Activated T-helper 2 cell treated with anti-CD3 and anti-CD28 coated beads, Interferon-gamma antibody, Interleukin-2, Interleukin-4, amounts not matched to agents 10 μg/mL and 5 μg/mL and 100 μg/mL, durations not matched to agents 14 hours and 24 hours and 36 hours (primary cell): Measurements from ENCODE around the gene DUSP2. TPM values are rescaled to one million over a fixed set of nuclear protein-coding genes. Genes with fewer than 3 reads are reported as not detected.

Experiments used
- DNase-seq: peaks from one replicate; pipeline ENCODE4 v3.0.0; 2021; ENCODE audit warnings: low spot score
- H3K27ac Mint-ChIP-seq: one replicate; pipeline ENCODE4 v1.8.0; 2021; ENCODE audit warnings: mixed read lengths
- H3K27me3 Mint-ChIP-seq: one replicate; pipeline ENCODE4 v1.8.0; 2021; ENCODE audit warnings: low read depth, mixed read lengths
- H3K36me3 Mint-ChIP-seq: one replicate; pipeline ENCODE4 v1.8.0; 2021; ENCODE audit warnings: low read depth, mixed read lengths
- H3K4me1 Mint-ChIP-seq: one replicate; pipeline ENCODE4 v1.8.0; 2021; ENCODE audit warnings: low read depth, mixed read lengths
- H3K4me3 Mint-ChIP-seq: one replicate; pipeline ENCODE4 v1.8.0; 2021; ENCODE audit warnings: low read depth, mild to moderate bottlenecking, moderate library complexity, mixed read lengths
- H3K9me3 Mint-ChIP-seq: one replicate; pipeline ENCODE4 v1.8.0; 2021; ENCODE audit warnings: mixed read lengths
- intact Hi-C: fragments of 100-400 bp; cut with micrococcal nuclease; formaldehyde crosslinking; loops from one replicate; pipeline ENCODE4 v1.15.1; 2023
- total RNA-seq: library from RNA; stranded (reverse); gene quantifications from 2 replicates; pipeline ENCODE4 v1.2.3, GENCODE V29; 2022

The DUSP2 gene
- total RNA-seq, 1 donor from 2014 or later, result 238 TPM

- Mint-ChIP-seq H3K27ac (no peak overlapping the region), H3K27me3 (no peaks in the 10 kb centered on the region), H3K36me3 (no peaks in the 10 kb centered on the region), H3K4me1 (peaks cover 57% of the 10 kb centered on the region), H3K9me3 (no peaks in the 10 kb centered on the region), H3K4me3 (no peak overlapping the region)
- intact Hi-C loops, result no loop called here
- no peak for DNase-seq
Measured at GRCh38 chr2:96150007-96150640, 4.9 kb upstream of the DUSP2 start.

- Mint-ChIP-seq H3K27me3 (no peaks in the 10 kb centered on the region), H3K4me3 (peak overlapping the region; percentile 82), H3K36me3 (peaks cover 12% of the 10 kb centered on the region), H3K9me3 (no peaks in the 10 kb centered on the region), H3K27ac (peak overlapping the region; percentile 97), H3K4me1 (peaks cover 54% of the 10 kb centered on the region)
- intact Hi-C loops, result loop anchor here (1.0 to 5.0 kb wide), 7 partner anchors 9 to 1514 kb away; partner anchors contain the start of genes ACTR1B, ARID5A and STARD7
- DNase-seq, result peak; percentile 91
Measured at GRCh38 chr2:96148410-96149217, 3.4 kb upstream of the DUSP2 start.

GRCh38 chr2:96147593-96148201, 2.5 kb upstream of the DUSP2 start:
- H3K9me3 Mint-ChIP-seq, result no peaks in the 10 kb centered on the region
- no peak for DNase-seq
- peak overlapping the region; percentile 82 for H3K4me3 Mint-ChIP-seq
- H3K4me1 Mint-ChIP-seq, result peaks cover 55% of the 10 kb centered on the region
- peaks cover 21% of the 10 kb centered on the region for H3K36me3 Mint-ChIP-seq
- intact Hi-C loops, result loop anchor here (1.0 to 5.0 kb wide), 7 partner anchors 10 to 1515 kb away; partner anchors contain the start of genes ACTR1B, ARID5A and STARD7
- peak overlapping the region; percentile 97 for H3K27ac Mint-ChIP-seq
- H3K27me3 Mint-ChIP-seq, result no peaks in the 10 kb centered on the region

- Mint-ChIP-seq H3K4me1 (peaks cover 58% of the 10 kb centered on the region), H3K4me3 (peak overlapping the region; percentile 82), H3K27me3 (no peaks in the 10 kb centered on the region), H3K36me3 (peaks cover 28% of the 10 kb centered on the region), H3K9me3 (no peaks in the 10 kb centered on the region), H3K27ac (peak overlapping the region; percentile 97)
- intact Hi-C loops, result loop anchor here (1.0 to 5.0 kb wide), 6 partner anchors 17 to 1515 kb away; partner anchors contain the start of genes ACTR1B and ARID5A
- DNase-seq, result peak; percentile 35
Measured at GRCh38 chr2:96146881-96147592, 1.8 kb upstream of the DUSP2 start.

DNA sequence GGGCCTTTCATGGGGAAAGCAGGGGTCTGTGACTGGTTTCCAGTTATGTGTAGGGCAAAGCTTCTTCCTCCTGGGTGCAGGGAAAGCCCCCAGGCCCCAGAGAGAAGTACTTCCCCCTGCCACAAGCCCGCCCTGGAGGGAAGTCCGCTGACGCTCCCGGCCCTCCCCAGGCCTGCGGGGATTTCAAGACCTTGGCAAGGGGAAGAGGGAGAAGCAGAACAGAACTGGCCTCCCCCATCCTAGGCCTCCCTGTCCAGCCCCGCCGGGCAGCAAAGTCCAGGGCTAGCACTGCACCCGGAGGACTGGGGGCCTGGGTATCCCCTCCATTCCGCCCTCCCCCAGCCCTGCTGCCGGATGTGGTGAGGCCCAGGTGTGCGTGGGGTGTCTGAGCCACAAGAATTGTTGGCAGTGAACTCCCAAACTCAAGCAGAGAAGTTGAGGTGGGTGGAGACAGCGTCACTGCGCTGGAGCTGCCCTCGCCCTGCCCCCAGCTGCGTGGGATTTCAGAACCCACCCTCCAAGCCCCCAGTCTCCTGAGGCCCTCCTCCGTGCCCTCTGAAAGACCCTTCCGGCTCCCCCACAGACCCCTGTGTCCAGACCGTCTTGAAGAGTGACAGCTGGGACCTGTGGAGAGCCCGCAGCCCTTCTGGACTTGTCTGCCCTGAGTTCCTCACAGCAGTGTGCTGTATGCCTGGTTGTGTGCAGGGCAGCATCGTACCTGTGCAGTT, 1.1 kb upstream of the DUSP2 start:
- peak overlapping the region; percentile 97 for H3K27ac Mint-ChIP-seq
- peaks cover 35% of the 10 kb centered on the region for H3K36me3 Mint-ChIP-seq
- DNase-seq, result peak; percentile 81
- intact Hi-C loops, result loop anchor here (1.0 to 5.0 kb wide), 6 partner anchors 18 to 1516 kb away; partner anchors contain the start of genes ACTR1B and ARID5A
- H3K4me1 Mint-ChIP-seq, result peaks cover 55% of the 10 kb centered on the region
- no peaks in the 10 kb centered on the region for H3K9me3 Mint-ChIP-seq
- H3K27me3 Mint-ChIP-seq, result no peaks in the 10 kb centered on the region
- peak overlapping the region; percentile 82 for H3K4me3 Mint-ChIP-seq

- Mint-ChIP-seq H3K4me3 (peak overlapping the region; percentile 82), H3K4me1 (peaks cover 52% of the 10 kb centered on the region), H3K27me3 (no peaks in the 10 kb centered on the region), H3K36me3 (peaks cover 37% of the 10 kb centered on the region), H3K9me3 (no peaks in the 10 kb centered on the region), H3K27ac (peak overlapping the region; percentile 97)
- DNase-seq, result no peak
- intact Hi-C loops, result loop anchor here (1.0 to 5.0 kb wide), 7 partner anchors 19 to 1517 kb away; partner anchors contain the start of genes ACTR1B, ARID5A and CIAO1
Measured at GRCh38 chr2:96145848-96146152, 560 bp upstream of the DUSP2 start.

DNA sequence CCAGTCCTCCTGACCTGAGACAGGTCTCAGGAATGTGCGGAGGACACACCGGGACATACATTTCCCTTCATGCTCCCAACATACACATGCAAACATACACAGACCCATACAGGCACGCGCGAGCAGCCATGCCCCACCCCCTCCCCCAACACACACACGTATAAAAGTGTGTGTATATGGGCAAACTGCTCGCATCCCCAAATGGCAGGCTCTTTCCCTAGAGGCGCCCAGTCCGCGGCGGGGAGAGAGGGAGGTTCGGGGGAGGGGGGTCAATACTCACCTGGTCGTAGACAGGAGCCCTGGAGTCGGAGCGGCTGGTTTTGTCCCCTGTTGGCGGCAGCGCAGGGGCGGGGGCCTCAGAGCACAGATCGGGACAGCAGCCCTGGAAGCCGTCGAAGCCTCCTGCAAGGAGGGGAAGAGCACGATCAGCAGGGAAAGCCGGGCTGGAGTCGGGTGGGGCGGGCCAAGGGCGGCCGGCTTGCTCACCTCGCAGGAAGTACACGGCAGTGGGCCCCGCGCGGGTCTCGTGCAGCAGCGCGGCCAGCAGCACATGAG, 682 bp downstream of the DUSP2 start:
- no peaks in the 10 kb centered on the region for H3K27me3 Mint-ChIP-seq
- DNase-seq, result peak; percentile 38
- intact Hi-C loops, result loop anchor here (1.0 to 5.0 kb wide), 6 partner anchors 98 to 1518 kb away; partner anchors contain the start of genes ACTR1B, ARID5A and CIAO1
- peaks cover 46% of the 10 kb centered on the region for H3K4me1 Mint-ChIP-seq
- peaks cover 37% of the 10 kb centered on the region for H3K36me3 Mint-ChIP-seq
- H3K27ac Mint-ChIP-seq, result peak overlapping the region; percentile 86
- no peaks in the 10 kb centered on the region for H3K9me3 Mint-ChIP-seq
- peak overlapping the region; percentile 95 for H3K4me3 Mint-ChIP-seq

DNA sequence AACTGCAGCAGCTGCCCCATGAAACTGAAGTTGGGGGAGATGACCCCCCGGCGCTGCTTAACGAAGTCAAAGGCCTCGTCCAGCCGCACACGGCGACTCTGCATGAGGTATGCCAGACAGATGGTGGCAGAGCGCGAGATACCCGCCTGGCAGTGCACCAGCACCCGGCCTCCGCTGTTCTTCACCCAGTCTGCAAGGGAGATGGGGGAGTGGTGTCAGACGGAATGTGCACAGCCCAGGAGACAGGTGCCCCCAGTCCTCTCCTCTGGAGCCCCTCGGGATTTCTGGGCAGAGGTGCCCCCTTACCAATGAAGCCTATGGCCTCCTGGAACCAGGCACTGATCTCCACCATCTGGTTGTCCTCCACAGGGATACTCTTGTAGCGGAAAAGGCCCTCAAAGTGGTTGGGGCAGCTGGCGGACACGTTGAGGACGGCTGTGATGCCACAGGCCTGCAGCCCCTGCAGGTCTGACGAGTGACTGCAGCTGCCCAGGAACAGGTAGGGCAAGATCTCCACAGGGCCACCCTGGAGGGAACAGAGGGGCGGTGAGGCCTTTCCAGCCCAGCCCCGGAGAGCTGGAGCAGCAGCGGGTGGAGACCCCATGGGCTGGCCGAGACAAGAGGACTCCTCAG, 1.3 kb downstream of the DUSP2 start:
- H3K36me3 Mint-ChIP-seq, result peaks cover 37% of the 10 kb centered on the region
- no peaks in the 10 kb centered on the region for H3K27me3 Mint-ChIP-seq
- peak overlapping the region; percentile 86 for H3K27ac Mint-ChIP-seq
- intact Hi-C loops, result no loop called here
- peaks cover 44% of the 10 kb centered on the region for H3K4me1 Mint-ChIP-seq
- H3K4me3 Mint-ChIP-seq, result peak overlapping the region; percentile 95
- peak; percentile 33 for DNase-seq
- H3K9me3 Mint-ChIP-seq, result no peaks in the 10 kb centered on the region

GRCh38 chr2:96143231-96143847, 1.9 kb downstream of the DUSP2 start:
- intact Hi-C loops, result no loop called here
- no peaks in the 10 kb centered on the region for H3K9me3 Mint-ChIP-seq
- H3K4me3 Mint-ChIP-seq, result peak overlapping the region; percentile 95
- H3K27me3 Mint-ChIP-seq, result no peaks in the 10 kb centered on the region
- peaks cover 37% of the 10 kb centered on the region for H3K36me3 Mint-ChIP-seq
- DNase-seq, result no peak
- peaks cover 38% of the 10 kb centered on the region for H3K4me1 Mint-ChIP-seq
- H3K27ac Mint-ChIP-seq, result peak overlapping the region; percentile 86

- H3K9me3 Mint-ChIP-seq, result no peaks in the 10 kb centered on the region
- intact Hi-C loops, result no loop called here
- no peaks in the 10 kb centered on the region for H3K27me3 Mint-ChIP-seq
- peaks cover 37% of the 10 kb centered on the region for H3K36me3 Mint-ChIP-seq
- H3K4me3 Mint-ChIP-seq, result peak overlapping the region; percentile 95
- DNase-seq, result peak; percentile 33
- H3K27ac Mint-ChIP-seq, result peak overlapping the region; percentile 40
- H3K4me1 Mint-ChIP-seq, result peaks cover 30% of the 10 kb centered on the region
Measured at GRCh38 chr2:96142217-96143113, 2.8 kb downstream of the DUSP2 start.
